Parathyroid adenoma (tissue), 2 donors: ENCODE results near the gene DNAH8.
A peak's percentile ranks its signal among the peaks of the same experiment; 100 is the strongest.

ENCODE experiments used
- H2AFZ ChIP-seq: fragments of 300-600 bp; sonication (generic); one replicate; pipeline ENCODE4 v1.7.0; 2017; ENCODE audit warnings: antibody characterized with exemption, mild to moderate bottlenecking
- H3K27ac ChIP-seq: fragments of 300-600 bp; sonication (generic); one replicate; pipeline ENCODE4 v1.7.0; 2017
- H3K27me3 ChIP-seq: fragments of 300-600 bp; sonication (generic); one replicate; pipeline ENCODE4 v1.7.0; 2017; ENCODE audit warnings: low read length; ENCODE audit not compliant: control insufficient read depth, insufficient read depth
- H3K36me3 ChIP-seq: fragments of 300-600 bp; sonication (generic); one replicate; pipeline ENCODE4 v1.7.0; 2017; ENCODE audit warnings: low read length; ENCODE audit not compliant: control insufficient read depth, insufficient read depth
- H3K4me1 ChIP-seq: fragments of 300-600 bp; sonication (generic); one replicate; pipeline ENCODE4 v1.7.0; 2017; ENCODE audit warnings: control low read depth
- H3K4me2 ChIP-seq: fragments of 300-600 bp; sonication (generic); one replicate; pipeline ENCODE4 v1.7.0; 2017; ENCODE audit warnings: low read length
- H3K4me3 ChIP-seq: fragments of 300-600 bp; sonication (generic); one replicate; pipeline ENCODE4 v1.7.0; 2017; ENCODE audit warnings: low read depth, low read length
- H3K79me2 ChIP-seq: fragments of 300-600 bp; sonication (generic); one replicate; pipeline ENCODE4 v1.7.0; 2017; ENCODE audit warnings: control low read depth
- H3K9ac ChIP-seq: fragments of 300-600 bp; sonication (generic); one replicate; pipeline ENCODE4 v1.7.0; 2017; ENCODE audit warnings: mild to moderate bottlenecking
- H3K9me3 ChIP-seq: fragments of 300-600 bp; sonication (generic); one replicate; pipeline ENCODE4 v1.7.0; 2017; ENCODE audit warnings: low read length; ENCODE audit not compliant: control insufficient read depth
- TF ChIP-seq, protein P1 (sequence below): fragments of 300-600 bp; sonication (generic); IDR thresholded peaks from one replicate; pipeline ENCODE4 v1.7.0; 2017; ENCODE audit warnings: antibody characterized with exemption, mild to moderate bottlenecking
- donor health status: primary hyperparathyroidism.

DNAH8 gene

DNA sequence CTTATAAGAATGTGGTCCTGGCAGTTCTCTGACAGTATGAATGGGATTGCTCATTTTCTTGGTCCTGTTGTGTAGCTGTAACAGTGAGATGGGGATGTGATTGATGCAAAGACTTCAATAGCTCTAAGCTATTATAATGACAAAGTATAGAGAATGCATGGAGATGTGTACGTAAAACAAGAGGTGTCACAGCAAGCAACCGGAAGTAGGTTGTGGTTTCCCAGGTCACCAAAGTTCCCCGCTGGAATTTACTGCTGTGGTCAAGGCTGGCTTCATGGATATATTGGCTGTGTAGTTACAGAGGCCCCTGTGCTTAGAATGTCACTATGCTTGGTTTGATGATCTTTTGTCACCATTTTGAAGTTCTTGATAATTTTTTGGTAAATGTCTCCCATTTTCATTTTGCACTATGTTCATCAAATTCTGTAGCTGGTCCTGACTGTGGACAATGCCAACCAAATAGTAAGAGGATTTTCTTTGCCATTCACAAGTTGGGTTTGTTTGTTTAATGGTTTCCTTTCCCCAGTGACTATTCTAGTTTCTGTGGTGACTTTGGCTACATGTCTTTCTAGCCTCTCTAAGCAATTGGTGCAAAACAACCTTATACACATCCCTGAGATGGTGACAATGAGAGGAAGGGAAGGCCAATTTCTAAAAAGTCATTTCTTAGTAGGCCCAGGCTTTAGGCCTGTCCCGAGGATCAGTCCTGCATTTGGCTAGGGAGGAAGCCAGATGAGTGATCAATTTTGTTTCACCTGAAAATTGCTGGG is 10.5 kb downstream of the DNAH8 start:
- H3K4me2 ChIP-seq = no peak overlapping the region
- H3K4me1 ChIP-seq = no peaks in the 10 kb centered on the region
- no peaks in the 10 kb centered on the region for H3K79me2 ChIP-seq
- no peak overlapping the region for H3K27ac ChIP-seq
- H3K9ac ChIP-seq = no peak overlapping the region
- no peaks in the 10 kb centered on the region for H3K27me3 ChIP-seq
- H3K4me3 ChIP-seq = no peak overlapping the region
- no peak overlapping the region for H2AFZ ChIP-seq
- TF ChIP-seq, protein P1, sequence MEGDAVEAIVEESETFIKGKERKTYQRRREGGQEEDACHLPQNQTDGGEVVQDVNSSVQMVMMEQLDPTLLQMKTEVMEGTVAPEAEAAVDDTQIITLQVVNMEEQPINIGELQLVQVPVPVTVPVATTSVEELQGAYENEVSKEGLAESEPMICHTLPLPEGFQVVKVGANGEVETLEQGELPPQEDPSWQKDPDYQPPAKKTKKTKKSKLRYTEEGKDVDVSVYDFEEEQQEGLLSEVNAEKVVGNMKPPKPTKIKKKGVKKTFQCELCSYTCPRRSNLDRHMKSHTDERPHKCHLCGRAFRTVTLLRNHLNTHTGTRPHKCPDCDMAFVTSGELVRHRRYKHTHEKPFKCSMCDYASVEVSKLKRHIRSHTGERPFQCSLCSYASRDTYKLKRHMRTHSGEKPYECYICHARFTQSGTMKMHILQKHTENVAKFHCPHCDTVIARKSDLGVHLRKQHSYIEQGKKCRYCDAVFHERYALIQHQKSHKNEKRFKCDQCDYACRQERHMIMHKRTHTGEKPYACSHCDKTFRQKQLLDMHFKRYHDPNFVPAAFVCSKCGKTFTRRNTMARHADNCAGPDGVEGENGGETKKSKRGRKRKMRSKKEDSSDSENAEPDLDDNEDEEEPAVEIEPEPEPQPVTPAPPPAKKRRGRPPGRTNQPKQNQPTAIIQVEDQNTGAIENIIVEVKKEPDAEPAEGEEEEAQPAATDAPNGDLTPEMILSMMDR = no peak
- H3K36me3 ChIP-seq = no peaks in the 10 kb centered on the region
- no peaks in the 10 kb centered on the region for H3K9me3 ChIP-seq

DNA sequence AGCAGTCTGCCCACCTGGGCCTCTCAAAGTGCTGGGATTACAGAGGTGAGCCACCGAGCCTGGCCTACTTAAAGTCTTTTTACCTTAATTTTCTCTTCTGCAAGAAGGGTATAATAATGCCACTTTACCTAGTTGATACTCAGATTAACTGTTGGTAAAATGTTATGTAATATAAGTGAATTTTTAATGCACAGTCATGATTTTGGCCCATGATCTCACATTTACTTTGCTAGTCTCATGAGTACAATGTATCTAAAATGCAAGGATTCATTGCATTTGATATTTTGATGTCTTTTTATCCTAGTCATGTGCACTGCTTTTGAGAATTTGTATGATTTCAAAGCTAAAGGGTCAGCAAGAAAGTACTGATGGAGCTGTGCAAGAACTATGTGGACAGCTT is 13.1 kb downstream of the DNAH8 start:
- Histone ChIP-seq H3K79me2 (no peaks in the 10 kb centered on the region), H3K9ac (no peak overlapping the region), H3K27me3 (no peaks in the 10 kb centered on the region), H3K4me3 (no peak overlapping the region), H3K36me3 (no peaks in the 10 kb centered on the region), H3K4me2 (no peak overlapping the region), H2AFZ (no peak overlapping the region), H3K9me3 (no peaks in the 10 kb centered on the region), H3K27ac (no peak overlapping the region), H3K4me1 (no peaks in the 10 kb centered on the region)
- TF ChIP-seq, protein P1 = no peak

DNA sequence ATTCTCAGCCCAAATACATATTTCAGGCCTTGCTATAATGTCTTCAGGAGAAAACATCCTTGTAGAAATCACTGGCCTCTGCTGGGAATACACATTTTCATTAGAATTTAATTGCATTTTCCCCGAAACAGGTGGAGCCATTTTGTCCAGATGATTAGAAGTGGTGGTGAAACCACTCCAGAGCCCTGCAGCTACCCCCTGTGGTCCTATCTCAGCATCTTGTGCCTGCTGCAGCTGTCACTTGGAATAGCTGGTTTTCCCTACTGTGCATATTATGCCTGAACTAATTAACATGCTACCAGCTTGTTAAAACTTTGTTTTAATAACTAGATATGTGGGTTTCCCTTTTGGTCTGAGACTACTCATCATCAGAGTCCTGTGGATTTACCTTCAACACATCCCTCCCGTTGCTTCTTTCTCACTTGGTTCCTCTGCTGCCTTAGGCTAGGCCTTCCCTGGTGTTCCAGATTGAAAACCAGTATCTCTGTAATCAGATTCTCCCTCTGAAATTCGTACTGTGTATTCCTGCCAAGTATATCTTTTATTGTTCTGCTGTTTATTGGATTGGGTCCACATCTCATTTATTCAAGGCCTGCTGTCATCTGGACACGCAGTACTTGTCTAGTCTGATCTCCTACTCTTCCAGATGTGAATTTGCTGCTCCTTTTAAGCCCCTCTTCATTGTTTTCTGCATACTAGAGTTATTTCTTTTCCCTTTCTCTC is 15.2 kb downstream of the DNAH8 start:
- TF ChIP-seq, protein P1 = no peak
- H3K36me3 ChIP-seq = no peaks in the 10 kb centered on the region
- peak overlapping the region; percentile 68 for H2AFZ ChIP-seq
- no peaks in the 10 kb centered on the region for H3K9me3 ChIP-seq
- no peak overlapping the region for H3K9ac ChIP-seq
- no peaks in the 10 kb centered on the region for H3K27me3 ChIP-seq
- no peaks in the 10 kb centered on the region for H3K4me1 ChIP-seq
- H3K4me3 ChIP-seq = no peak overlapping the region
- H3K27ac ChIP-seq = no peak overlapping the region
- H3K4me2 ChIP-seq = no peak overlapping the region
- no peaks in the 10 kb centered on the region for H3K79me2 ChIP-seq

DNA sequence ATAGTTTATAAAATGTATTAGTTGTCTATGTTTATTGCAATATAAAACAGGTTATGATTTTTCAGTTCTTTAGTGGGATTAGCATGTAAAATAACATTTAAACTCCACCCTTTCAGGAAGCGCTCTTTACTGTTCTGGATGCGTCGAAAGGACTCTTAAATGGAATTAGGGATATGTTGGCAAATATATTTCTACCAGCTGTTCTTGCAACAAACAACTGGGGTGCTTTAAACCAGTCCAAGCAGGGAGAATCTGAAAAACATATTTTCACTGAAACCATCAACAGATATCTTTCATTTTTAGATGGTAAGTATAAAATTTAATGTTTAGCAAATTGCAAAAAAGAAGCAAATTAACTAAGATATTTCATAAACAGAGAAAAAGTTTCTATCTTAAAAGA is 21.8 kb downstream of the DNAH8 start:
- H3K4me2 ChIP-seq = no peak overlapping the region
- H3K9me3 ChIP-seq = no peaks in the 10 kb centered on the region
- H2AFZ ChIP-seq = no peak overlapping the region
- TF ChIP-seq, protein P1 = no peak
- H3K27me3 ChIP-seq = no peaks in the 10 kb centered on the region
- no peaks in the 10 kb centered on the region for H3K4me1 ChIP-seq
- no peaks in the 10 kb centered on the region for H3K79me2 ChIP-seq
- H3K9ac ChIP-seq = no peak overlapping the region
- H3K27ac ChIP-seq = no peak overlapping the region
- H3K4me3 ChIP-seq = no peak overlapping the region
- no peaks in the 10 kb centered on the region for H3K36me3 ChIP-seq
